CD4-positive, alpha-beta T cell treated with Interleukin-4 for 4 hours (primary cell): ENCODE data around the gene CTSA.
"Not testable (repeated sequence)": the region's sequence is repeated elsewhere in the genome, so short reads cannot be mapped to it uniquely, and the experiment has no call there.

Source experiments
- DNase-seq: peaks from one replicate; pipeline ENCODE4 v3.0.0-alpha.2; 2020

Gene CTSA

GRCh38 chr20:45918779-45919537, 27.8 kb downstream of the CTSA start:
- DNase-seq: no peak

- no peak for DNase-seq
Measured at GRCh38 chr20:45919542-45920399, 28.6 kb downstream of the CTSA start.

- no peak for DNase-seq
Measured at GRCh38 chr20:45920462-45921336, 29.6 kb downstream of the CTSA start.

- no peak for DNase-seq
Measured at GRCh38 chr20:45921337-45922189, 30.4 kb downstream of the CTSA start.

GRCh38 chr20:45924391-45925261, 33.5 kb downstream of the CTSA start:
- DNase-seq: no peak

GRCh38 chr20:45925821-45926506, 34.8 kb downstream of the CTSA start:
- no peak for DNase-seq

- DNase-seq: no peak
Measured at GRCh38 chr20:45926731-45927070, 35.6 kb downstream of the CTSA start.

- no peak for DNase-seq
Measured at GRCh38 chr20:45927071-45927878, 36.1 kb downstream of the CTSA start.

GRCh38 chr20:45931680-45932079, 40.5 kb downstream of the CTSA start:
- DNase-seq: not testable (repeated sequence)

GRCh38 chr20:45933266-45934045, 42.3 kb downstream of the CTSA start:
- DNase-seq: peak; percentile 65

- no peak for DNase-seq
Measured at GRCh38 chr20:45934046-45934585, 43.0 kb downstream of the CTSA start.

GRCh38 chr20:45934586-45935415, 43.7 kb downstream of the CTSA start, which contains the start of gene PCIF1:
PCIF1 (plus strand) TSS chr20:45934683; CDS start chr20:45939000, 4,317 bp downstream.
- peak; percentile 97 for DNase-seq

- peak; percentile 53 for DNase-seq
Measured at GRCh38 chr20:45935416-45936046, 44.4 kb downstream of the CTSA start.

- DNase-seq: peak; percentile 31
Measured at GRCh38 chr20:45937765-45938164, 46.6 kb downstream of the CTSA start.

GRCh38 chr20:45938727-45939438, 47.7 kb downstream of the CTSA start:
- DNase-seq: no peak

- DNase-seq: no peak
Measured at GRCh38 chr20:45940053-45940452, 48.9 kb downstream of the CTSA start.
